ENCODE data around the gene DST.

GRCh38 chr6:56655996-56656395 lies 13.3 kb upstream of the DST start:
- TF ChIP-seq YY1 (IDR thresholded peaks at IDR 0.05; ENCODE audit: low read depth, low read length), result no peak
- TF ChIP-seq CHD1 (IDR thresholded peaks at IDR 0.05; ENCODE audit: low read depth, low read length), result no peak
- no peak for TF ChIP-seq TEAD4 (IDR thresholded peaks at IDR 0.05; ENCODE audit: low read depth, low read length)
- no peak for TF ChIP-seq SIN3A (conservative IDR thresholded peaks at IDR 0.05 in 1 of 2, IDR thresholded peaks at IDR 0.05 in 1 of 2; ENCODE audit: low read depth in 1 of 2, low read length in 2 of 2)
- TF ChIP-seq POLR2AphosphoS5 (IDR thresholded peaks at IDR 0.05; ENCODE audit: low read depth, low read length), result no peak
- no peak for TF ChIP-seq CREB1 (IDR thresholded peaks at IDR 0.05)
- TF ChIP-seq BCL11A (IDR thresholded peaks at IDR 0.05; ENCODE audit: low read depth in 2 of 2, low read length in 2 of 2), result no peak
- TF ChIP-seq FOSL1 (IDR thresholded peaks at IDR 0.05; ENCODE audit: insufficient read depth, low read depth, low read length), result no peak
- no peak for TF ChIP-seq CTCF (IDR thresholded peaks at IDR 0.05; ENCODE audit: control extremely low read depth in 1 of 3, insufficient read depth in 1 of 3, low read depth in 1 of 3, low read length in 3 of 3)
- TF ChIP-seq MAFK (IDR thresholded peaks at IDR 0.05; ENCODE audit: low read depth, low read length), result no peak
- TF ChIP-seq RAD21 (IDR thresholded peaks at IDR 0.05 in 1 of 2, conservative IDR thresholded peaks at IDR 0.05 in 1 of 2; ENCODE audit: low read depth in 2 of 2, low read length in 2 of 2), result no peak
- TF ChIP-seq RNF2 (IDR thresholded peaks at IDR 0.05; ENCODE audit: borderline replicate concordance, low read depth, low read length, missing control alignments, poor library complexity, severe bottlenecking), result no peak
